IPS DF 6.9 (cell line): ENCODE data around the gene SLC12A1.

Experiments used
- DNase-seq: peaks from one replicate; pipeline ENCODE4 v3.0.0-alpha.2; 2013; ENCODE audit warnings: low read depth, low spot score
- H3K27ac ChIP-seq: one replicate; pipeline ENCODE4 v1.5.1; 2013; ENCODE audit warnings: low read length, control low read depth
- H3K27me3 ChIP-seq: 2 replicates; pipeline ENCODE4 v1.6.1; 2013; ENCODE audit warnings: mild to moderate bottlenecking, low read length; ENCODE audit not compliant: control insufficient read depth, insufficient read depth
- H3K36me3 ChIP-seq: 2 replicates; pipeline ENCODE4 v1.6.1; 2013; ENCODE audit warnings: low read length; ENCODE audit not compliant: control insufficient read depth, insufficient read depth
- H3K4me1 ChIP-seq: 2 replicates; pipeline ENCODE4 v1.6.1; 2013; ENCODE audit warnings: low read length; ENCODE audit not compliant: control insufficient read depth, insufficient read depth
- H3K4me3 ChIP-seq: 2 replicates; pipeline ENCODE4 v1.5.1; 2013; ENCODE audit warnings: mild to moderate bottlenecking, low read length
- H3K9me3 ChIP-seq: 2 replicates; pipeline ENCODE4 v1.6.1; 2013; ENCODE audit warnings: low read length, inconsistent platforms; ENCODE audit not compliant: control insufficient read depth, insufficient read depth
- WGBS: extraction: QIAGEN DNeasy Blood & Tissue Kit; methylation state at CpG from one replicate; pipeline ENCODE4 v1.1.7; 2013; ENCODE audit warnings: mixed read lengths, missing lambda C conversion rate; ENCODE audit not compliant: insufficient read length, insufficient coverage; 5-methylcytosine and 5-hydroxymethylcytosine counted together

Gene SLC12A1

GRCh38 chr15:48242015-48242414 is 35.9 kb downstream of the SLC12A1 start:
- Histone ChIP-seq H3K36me3 (no peaks in the 10 kb centered on the region), H3K27me3 (no peaks in the 10 kb centered on the region), H3K27ac (no peak overlapping the region), H3K9me3 (no peaks in the 10 kb centered on the region), H3K4me1 (no peaks in the 10 kb centered on the region), H3K4me3 (no peak overlapping the region)
- DNase-seq, result no peak

GRCh38 chr15:48242535-48242934 is 36.4 kb downstream of the SLC12A1 start:
- no peaks in the 10 kb centered on the region for H3K4me1 ChIP-seq
- H3K4me3 ChIP-seq, result no peak overlapping the region
- no peak for DNase-seq
- no peak overlapping the region for H3K27ac ChIP-seq
- no peaks in the 10 kb centered on the region for H3K9me3 ChIP-seq
- H3K27me3 ChIP-seq, result no peaks in the 10 kb centered on the region
- no CpG with 5 or more reads among the region's 4 CpGs for WGBS
- H3K36me3 ChIP-seq, result no peaks in the 10 kb centered on the region

GRCh38 chr15:48244921-48245320 is 38.8 kb downstream of the SLC12A1 start:
- Histone ChIP-seq H3K9me3 (no peaks in the 10 kb centered on the region), H3K27me3 (no peaks in the 10 kb centered on the region), H3K36me3 (no peaks in the 10 kb centered on the region), H3K4me3 (no peak overlapping the region), H3K27ac (no peak overlapping the region), H3K4me1 (no peaks in the 10 kb centered on the region)
- no CpG with 5 or more reads among the region's 1 CpG for WGBS
- no peak for DNase-seq

DNA sequence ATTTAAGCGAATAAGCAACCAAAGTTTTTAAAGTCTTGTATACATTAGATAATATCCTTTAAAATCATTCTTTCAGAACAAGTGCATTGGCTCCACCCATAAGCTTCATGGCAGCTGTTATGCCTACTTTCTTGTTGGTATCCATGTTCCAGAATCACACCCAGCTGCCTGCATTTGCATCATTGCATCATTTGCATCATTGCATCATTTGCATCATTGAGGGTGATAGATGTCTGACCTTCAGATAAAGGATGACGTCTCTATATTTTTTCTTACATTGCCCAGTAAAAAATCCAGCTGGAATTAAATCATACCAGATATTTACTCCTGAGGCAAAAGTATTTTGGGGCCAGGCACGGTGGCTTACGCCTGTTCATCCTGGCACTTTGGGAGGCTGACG is 42.3 kb downstream of the SLC12A1 start:
- Histone ChIP-seq H3K36me3 (no peaks in the 10 kb centered on the region), H3K27me3 (no peaks in the 10 kb centered on the region), H3K4me1 (no peaks in the 10 kb centered on the region), H3K9me3 (no peaks in the 10 kb centered on the region), H3K4me3 (no peak overlapping the region), H3K27ac (no peak overlapping the region)
- DNase-seq, result no peak
- no CpG with 5 or more reads among the region's 5 CpGs for WGBS

GRCh38 chr15:48250640-48251076 is 44.6 kb downstream of the SLC12A1 start:
- Histone ChIP-seq H3K27me3 (no peaks in the 10 kb centered on the region), H3K27ac (no peak overlapping the region), H3K36me3 (no peaks in the 10 kb centered on the region), H3K4me3 (no peak overlapping the region), H3K9me3 (no peaks in the 10 kb centered on the region), H3K4me1 (no peaks in the 10 kb centered on the region)
- no CpG with 5 or more reads among the region's 6 CpGs for WGBS
- peak; percentile 47 for DNase-seq

GRCh38 chr15:48253172-48253571 is 47.1 kb downstream of the SLC12A1 start:
- Histone ChIP-seq H3K4me3 (no peak overlapping the region), H3K36me3 (no peaks in the 10 kb centered on the region), H3K27ac (no peak overlapping the region), H3K4me1 (no peaks in the 10 kb centered on the region), H3K9me3 (no peaks in the 10 kb centered on the region), H3K27me3 (no peaks in the 10 kb centered on the region)
- no peak for DNase-seq
- no CpG with 5 or more reads among the region's 4 CpGs for WGBS

DNA sequence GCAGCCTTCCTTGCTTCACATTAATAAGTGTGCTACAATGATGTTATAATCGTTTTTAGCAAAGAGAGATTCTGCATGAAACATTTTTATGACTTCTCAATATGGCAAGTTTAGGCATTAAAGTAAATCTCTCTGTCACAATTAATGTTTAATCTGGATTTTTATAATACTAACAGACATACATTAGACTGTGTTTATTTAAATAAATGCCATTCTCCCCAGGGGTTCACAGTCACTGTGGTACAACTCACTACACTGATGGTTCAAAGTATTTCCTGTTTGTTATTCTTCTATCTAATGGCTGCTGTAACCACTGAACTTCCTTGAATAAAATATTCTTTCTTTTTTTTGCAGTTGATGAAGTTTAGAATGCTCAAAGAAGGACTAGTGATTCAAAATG is 59.0 kb downstream of the SLC12A1 start:
- Histone ChIP-seq H3K9me3 (no peaks in the 10 kb centered on the region), H3K27me3 (no peaks in the 10 kb centered on the region), H3K4me3 (no peak overlapping the region), H3K36me3 (no peaks in the 10 kb centered on the region), H3K27ac (no peak overlapping the region), H3K4me1 (peaks cover 2% of the 10 kb centered on the region; the same call in 1 of the 2 replicates)
- DNase-seq, result no peak
- no CpG with 5 or more reads among the region's 1 CpG for WGBS

GRCh38 chr15:48266024-48266689 is 60.1 kb downstream of the SLC12A1 start:
- peaks cover 2% of the 10 kb centered on the region; the same call in 1 of the 2 replicates for H3K4me1 ChIP-seq
- no peak overlapping the region for H3K27ac ChIP-seq
- no peak overlapping the region for H3K4me3 ChIP-seq
- WGBS, result no CpG with 5 or more reads among the region's 4 CpGs
- H3K27me3 ChIP-seq, result no peaks in the 10 kb centered on the region
- no peak for DNase-seq
- no peaks in the 10 kb centered on the region for H3K9me3 ChIP-seq
- H3K36me3 ChIP-seq, result no peaks in the 10 kb centered on the region

DNA sequence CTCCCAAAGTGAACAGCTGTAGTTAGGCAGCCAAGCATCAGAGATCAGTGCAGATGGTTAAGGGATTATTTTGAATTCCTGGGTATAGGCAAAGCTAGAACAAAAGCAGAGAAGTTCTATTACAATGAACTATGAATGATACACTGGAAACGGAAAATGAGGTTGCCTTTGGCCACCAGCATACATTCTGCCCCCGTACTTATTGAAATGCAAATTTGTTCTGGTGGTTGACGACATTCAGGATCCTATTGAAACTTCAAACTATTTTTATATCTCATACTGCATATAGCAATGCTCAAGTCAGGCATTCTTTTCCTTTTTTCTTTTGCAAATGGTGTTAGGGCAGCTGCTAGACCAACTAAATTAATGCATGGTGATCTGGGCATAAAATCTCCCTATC is 61.7 kb downstream of the SLC12A1 start:
- DNase-seq, result no peak
- Histone ChIP-seq H3K9me3 (no peaks in the 10 kb centered on the region), H3K27ac (no peak overlapping the region), H3K36me3 (no peaks in the 10 kb centered on the region), H3K27me3 (no peaks in the 10 kb centered on the region), H3K4me1 (peaks cover 2% of the 10 kb centered on the region; the same call in 1 of the 2 replicates), H3K4me3 (no peak overlapping the region)
- no CpG with 5 or more reads among the region's 3 CpGs for WGBS

GRCh38 chr15:48273049-48273448 is 66.9 kb downstream of the SLC12A1 start:
- Histone ChIP-seq H3K27me3 (no peaks in the 10 kb centered on the region), H3K9me3 (no peaks in the 10 kb centered on the region), H3K27ac (no peak overlapping the region), H3K4me1 (no peaks in the 10 kb centered on the region), H3K36me3 (no peaks in the 10 kb centered on the region), H3K4me3 (no peak overlapping the region)
- WGBS, result no CpG with 5 or more reads among the region's 4 CpGs
- no peak for DNase-seq

- no peaks in the 10 kb centered on the region for H3K36me3 ChIP-seq
- H3K9me3 ChIP-seq, result no peaks in the 10 kb centered on the region
- 0 out of 2 replicates have a peak, but pooled peaks cover 1% of the 10 kb centered on the region for H3K4me1 ChIP-seq
- DNase-seq, result no peak
- no peak overlapping the region for H3K4me3 ChIP-seq
- H3K27ac ChIP-seq, result no peak overlapping the region
- no peaks in the 10 kb centered on the region; the same call in 1 of the 2 replicates for H3K27me3 ChIP-seq
Observed at GRCh38 chr15:48278666-48279065, 72.6 kb downstream of the SLC12A1 start.
